ENCODE measurements around the gene LRIG1.

GRCh38 chr3:66401675-66402491 lies 98.9 kb downstream of the LRIG1 start:
- TF ChIP-seq RAD21 (IDR thresholded peaks at IDR 0.05; ENCODE audit: low read depth) (no peak), EP300 (IDR thresholded peaks at IDR 0.05; ENCODE audit: borderline replicate concordance) (no peak), TCF12 (IDR thresholded peaks at IDR 0.05; ENCODE audit: low read depth) (no peak), NFIC (IDR thresholded peaks at IDR 0.05) (no peak), REST (IDR thresholded peaks at IDR 0.05; ENCODE audit: low read depth) (no peak), CEBPB (IDR thresholded peaks at IDR 0.05) (no peak), MAX (IDR thresholded peaks at IDR 0.05) (no peak), TAF1 (IDR thresholded peaks at IDR 0.05; ENCODE audit: low read depth) (no peak), EGR1 (IDR thresholded peaks at IDR 0.05) (no peak)

Measured in Ishikawa (cell line).